Measurements from ENCODE around the gene IRX3.

Gene IRX3

GRCh38 chr16:54290833-54291655 is 4.5 kb upstream of the IRX3 start:
- no peak for DNase-seq (ENCODE audit: low read depth)

DNA sequence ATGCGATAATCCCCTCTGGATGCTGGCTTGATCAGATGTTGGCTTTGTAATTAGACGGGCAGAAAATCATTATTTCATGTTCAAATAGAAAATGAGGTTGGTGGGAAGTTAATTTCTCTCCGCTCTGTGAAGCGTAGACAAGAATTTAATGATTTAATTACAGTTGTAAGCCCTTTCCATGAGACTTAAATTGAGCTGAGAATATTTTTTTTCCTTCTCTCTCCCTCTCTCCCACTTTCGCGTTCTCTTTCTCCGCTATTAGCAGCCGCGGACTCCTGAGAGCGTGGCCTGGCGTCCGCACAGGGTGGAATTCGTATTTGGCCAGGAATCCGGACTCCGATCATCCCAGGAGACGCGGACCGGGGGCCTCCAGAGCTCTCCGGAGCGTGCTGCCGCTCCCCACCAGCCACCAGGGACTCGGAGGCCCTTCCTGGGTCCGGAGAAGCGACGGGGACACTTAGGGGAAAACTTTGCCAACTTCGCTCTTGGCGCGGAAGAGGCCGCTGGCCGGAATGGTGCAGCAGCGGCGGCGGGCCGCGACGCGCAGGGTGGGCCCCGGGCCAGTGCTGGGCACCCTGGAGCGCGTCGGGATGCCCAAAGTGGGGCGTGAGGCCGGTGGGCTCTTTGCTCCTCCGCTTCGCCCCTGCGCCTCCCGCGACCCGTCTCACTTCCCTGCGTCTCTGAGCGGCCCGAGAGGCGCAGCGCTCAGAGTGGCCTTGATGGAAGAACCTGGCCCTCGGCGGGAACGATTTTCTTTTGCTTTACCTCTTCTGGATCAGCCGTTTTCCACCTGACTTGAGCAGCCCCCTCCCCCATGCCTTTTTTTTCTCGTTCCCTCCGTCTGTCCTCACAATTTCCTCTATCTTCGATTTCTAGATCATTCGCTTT is 3.6 kb upstream of the IRX3 start:
- no peak for DNase-seq (ENCODE audit: low read depth)

- no peak for DNase-seq (ENCODE audit: low read depth)
Measured at GRCh38 chr16:54289242-54289944, 2.8 kb upstream of the IRX3 start.

DNA sequence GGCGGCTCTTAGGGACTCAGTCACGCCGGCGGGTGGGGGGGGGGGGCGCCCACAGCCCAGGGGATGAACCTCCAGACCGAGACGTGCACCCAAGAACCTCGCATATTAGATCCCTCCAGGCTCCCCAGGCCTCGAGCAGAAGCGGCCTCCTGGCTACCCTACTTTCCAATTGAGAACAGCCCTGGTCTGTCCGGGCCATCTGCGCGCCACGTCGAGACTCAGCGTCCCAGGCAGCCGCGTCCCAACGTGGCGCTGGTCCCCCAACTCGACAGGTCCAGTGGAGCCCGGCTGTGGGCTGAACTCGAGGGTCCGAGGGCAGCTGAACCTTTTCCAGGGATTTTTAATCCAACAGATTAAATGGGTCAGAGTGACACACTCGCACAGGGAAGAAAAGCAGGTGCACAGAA is 2.3 kb upstream of the IRX3 start:
- no peak for DNase-seq (ENCODE audit: low read depth)

DNA sequence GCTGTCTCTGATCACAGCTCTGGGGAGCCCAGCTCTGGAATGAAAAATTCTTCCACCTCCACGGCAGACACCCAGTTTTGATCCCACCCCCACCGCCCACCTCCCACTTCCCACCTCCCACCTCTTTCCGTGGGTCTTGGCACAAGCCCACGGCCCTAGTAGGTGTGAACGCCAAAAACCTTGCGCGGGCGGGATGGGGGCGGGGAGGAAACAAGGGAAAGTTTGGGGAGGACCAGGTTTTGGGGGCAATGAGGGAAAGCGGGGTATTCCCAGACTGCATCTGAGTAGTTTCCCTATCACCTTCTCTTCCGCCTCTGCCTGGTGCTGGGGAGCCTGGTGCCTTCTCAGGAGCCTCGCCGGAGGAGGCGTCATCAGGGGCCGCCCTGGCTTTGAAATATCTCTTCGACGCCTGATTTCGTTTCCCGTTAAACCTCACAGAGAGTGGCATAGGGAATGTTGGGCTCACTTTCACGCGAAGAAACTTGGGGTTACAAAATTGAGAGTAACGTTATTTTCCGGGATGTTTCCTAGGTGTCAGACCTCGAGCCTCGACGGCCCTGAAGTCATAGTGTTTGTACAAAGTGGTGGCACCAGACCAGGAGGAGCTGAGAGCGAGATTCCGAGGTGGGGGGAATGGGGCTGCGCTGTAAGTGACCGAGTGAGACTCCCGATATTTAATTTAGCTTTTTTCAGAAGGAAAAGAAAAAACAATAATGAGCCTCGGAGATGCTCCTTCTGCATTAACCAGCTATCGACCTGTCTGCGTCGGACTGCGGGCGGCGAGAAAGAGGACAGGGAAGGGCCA is 1.6 kb upstream of the IRX3 start:
- no peak for DNase-seq (ENCODE audit: low read depth)

- no peak for DNase-seq (ENCODE audit: low read depth)
Measured at GRCh38 chr16:54287131-54288029, 793 bp upstream of the IRX3 start.

- DNase-seq (ENCODE audit: low read depth) = no peak
Measured at GRCh38 chr16:54286090-54286365, 559 bp downstream of the IRX3 start.

DNA sequence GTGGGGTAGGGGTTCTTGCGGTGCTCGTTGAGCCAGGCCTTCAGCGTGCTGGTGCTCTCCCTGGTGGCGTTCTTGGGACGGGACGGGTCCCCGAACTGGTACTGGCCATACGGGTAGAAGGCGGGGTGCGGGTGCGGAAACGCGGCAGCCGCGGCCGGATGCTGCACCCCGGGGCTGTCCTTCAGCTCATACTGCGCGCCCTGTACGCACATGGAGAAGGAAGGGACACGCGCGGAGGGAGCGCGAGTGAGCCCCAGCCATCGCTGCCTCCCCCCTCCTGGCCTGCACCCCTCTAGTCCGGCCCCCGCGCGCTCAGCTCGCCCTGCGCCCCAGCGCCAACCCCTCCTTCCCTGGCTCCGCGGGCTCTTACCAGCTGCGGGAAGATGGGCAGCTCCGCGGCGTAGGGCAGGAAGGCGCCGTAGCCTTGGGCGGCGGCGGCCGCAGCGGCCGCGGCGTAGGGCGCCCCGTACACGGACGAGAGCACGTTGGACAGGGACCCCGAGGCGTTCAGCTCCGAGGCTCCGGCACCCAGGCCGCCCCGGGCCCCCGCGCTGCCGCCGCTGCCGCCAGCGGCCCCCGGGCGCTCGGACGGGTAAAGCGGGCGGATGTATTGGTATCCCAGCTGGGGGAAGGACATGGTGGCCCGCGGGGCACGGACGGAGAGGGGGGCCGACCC is 1.0 kb downstream of the IRX3 start:
- DNase-seq (ENCODE audit: low read depth) = no peak

- no peak for DNase-seq (ENCODE audit: low read depth)
Measured at GRCh38 chr16:54284931-54285413, 1.6 kb downstream of the IRX3 start.

GRCh38 chr16:54284319-54284930 is 2.2 kb downstream of the IRX3 start:
- DNase-seq (ENCODE audit: low read depth) = no peak

GRCh38 chr16:54283725-54284318 is 2.8 kb downstream of the IRX3 start:
- DNase-seq (ENCODE audit: low read depth) = no peak

DNA sequence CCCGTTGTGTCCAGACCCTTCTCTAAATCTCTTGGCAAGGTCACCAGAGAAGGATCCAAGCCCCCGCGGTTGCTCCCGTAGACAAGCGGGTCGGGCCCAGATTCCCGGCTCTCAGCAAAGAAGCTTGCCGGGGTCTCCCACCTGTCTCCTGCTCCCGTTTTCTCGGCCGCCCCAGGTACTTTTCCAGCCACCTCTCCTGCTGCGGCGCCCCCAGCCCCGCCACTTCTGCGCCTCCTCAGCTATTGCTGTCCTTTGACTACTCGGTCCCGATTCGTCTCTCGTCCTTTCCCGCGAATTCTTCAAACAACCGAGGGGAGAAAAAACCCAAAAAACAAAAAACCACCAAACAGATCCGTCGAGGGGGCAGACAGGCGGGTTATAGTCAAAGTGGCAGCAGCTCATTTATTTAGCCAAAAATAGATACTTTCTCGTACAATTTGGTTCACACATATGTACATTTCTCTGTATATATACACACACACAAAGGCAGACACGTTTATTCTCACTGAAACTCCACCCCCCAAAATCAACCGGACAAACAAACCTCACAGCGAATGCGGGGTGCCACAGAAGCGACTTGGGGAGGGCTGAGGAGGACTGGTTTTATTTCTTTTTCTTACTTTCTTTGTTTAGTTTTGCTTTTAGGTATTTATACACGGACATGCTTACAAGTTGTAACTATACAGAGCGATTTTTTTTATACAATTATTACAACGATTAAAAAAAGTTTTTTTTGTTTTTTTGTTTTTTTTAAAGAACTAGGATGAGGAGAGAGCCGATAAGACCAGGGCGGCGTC is 3.5 kb downstream of the IRX3 start:
- no peak for DNase-seq (ENCODE audit: low read depth)

GRCh38 chr16:54282202-54282927 is 4.2 kb downstream of the IRX3 start:
- DNase-seq (ENCODE audit: low read depth) = no peak

DNA sequence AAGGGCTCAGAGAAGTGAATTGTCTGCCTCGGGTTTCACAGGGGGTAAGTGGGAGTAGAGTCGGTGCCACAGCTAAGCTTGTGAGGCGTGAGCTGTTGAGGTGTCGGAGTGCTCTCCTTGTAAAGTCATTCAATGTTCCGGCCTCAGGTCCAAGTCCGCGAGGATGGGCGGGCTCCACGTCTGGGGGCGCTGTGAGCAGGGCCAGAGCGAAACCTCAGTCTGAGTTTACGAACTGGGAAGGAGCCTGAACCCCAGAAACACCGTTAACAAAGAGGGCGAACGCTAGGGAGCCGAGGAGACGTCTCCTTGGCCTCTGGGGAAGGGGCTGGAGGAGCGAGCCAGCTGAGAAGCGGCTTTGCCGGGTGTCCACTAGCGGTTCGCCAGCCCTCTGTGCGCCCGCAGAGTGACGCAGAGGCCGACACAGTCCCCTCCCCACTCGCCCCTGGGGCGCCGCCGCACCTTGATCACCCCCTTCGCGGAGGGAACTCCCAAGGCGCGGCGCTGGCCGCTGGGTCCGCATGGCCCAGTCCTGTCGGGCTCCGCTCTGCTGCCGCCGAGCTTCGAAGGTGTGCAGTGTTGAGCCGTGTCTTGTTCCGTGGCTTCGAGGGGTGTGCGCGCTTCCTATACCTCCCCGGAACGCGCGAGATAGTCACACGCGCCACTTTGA is 4.9 kb downstream of the IRX3 start:
- DNase-seq (ENCODE audit: low read depth) = no peak

DNA sequence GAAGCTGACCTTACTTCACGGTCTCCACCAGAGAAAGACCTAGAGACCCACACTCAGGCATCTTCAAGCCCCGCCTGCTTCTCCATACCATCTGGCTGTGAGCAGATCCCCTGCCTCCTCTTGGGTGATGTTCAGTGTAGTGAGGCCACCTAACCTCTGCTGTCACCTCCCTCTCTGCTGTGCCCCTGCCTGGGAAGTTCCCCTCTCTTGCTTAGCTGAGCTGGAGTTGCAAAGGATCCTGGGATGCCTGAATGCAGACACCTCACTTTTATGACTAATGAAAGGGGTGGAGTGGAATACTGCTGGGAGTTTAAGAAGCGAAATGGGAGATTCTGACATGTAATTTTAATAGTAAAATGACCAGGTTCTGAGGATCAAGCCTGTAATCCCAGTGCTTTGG is 5.8 kb downstream of the IRX3 start:
- no peak for DNase-seq (ENCODE audit: low read depth)

DNA sequence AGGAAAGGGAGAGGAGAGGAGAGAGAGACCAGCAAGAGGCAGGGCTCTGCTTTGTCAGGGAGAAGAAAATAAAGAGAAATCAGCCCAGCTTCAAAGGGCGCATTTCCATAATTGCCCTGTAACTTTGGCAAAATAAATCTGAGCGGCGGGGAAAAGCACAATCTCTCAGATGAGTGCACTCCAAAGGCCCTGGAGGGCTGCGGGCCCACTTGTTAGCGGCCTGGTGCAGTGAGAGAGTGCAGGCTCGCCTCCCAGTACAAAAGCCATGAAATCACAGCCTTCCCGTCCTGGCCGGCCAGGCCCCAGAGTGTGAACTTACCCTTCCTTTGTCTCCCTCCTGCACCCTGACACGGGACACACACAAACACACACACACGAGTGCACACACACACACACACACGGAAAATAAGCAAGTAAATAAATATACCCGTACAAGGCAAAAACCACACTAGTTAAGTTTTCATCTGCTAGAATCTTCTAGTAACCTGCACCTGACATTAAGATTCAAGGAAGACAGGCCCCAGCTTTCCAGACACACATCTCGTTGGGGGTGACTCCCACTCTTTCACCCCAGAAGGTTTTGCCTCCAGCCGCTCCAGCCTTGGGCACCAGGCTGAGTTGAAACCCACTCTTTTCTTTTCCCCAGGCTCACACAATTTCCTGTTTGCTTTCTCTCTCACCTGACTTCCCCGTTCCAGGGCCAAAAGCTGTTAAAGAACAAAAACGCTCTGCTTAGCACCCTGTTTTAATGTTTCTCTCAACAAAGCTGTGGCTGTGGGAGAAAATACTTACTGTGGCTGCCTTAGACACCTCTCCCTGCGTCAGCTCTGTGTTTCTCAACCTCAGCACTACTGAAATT is 8.5 kb downstream of the IRX3 start:
- DNase-seq (ENCODE audit: low read depth) = no peak
